Right renal pelvis (tissue), 4 donors: Measurements from ENCODE around the gene ARFGAP3. TPM values are rescaled to one million over a fixed set of nuclear protein-coding genes. Genes with fewer than 3 reads are reported as not detected.

Experiments
- DNase-seq, 4 donors: peaks; one replicate each; pipeline ENCODE4 v3.0.0-alpha.2; 2013; ENCODE audit warnings: low read depth in 4 of 4, low spot score in 3 of 4, missing footprints in 1 of 4
- polyA plus RNA-seq, 4 donors: library from polyadenylated mRNA; unstranded; fragments of 120-200 nt; gene quantifications; one replicate each; pipeline ENCODE4 v1.2.1, GENCODE V29; 2013; ENCODE audit not compliant: insufficient read length in 4 of 4

The ARFGAP3 gene
- polyA plus RNA-seq, 4 donors = 45.5 to 57.4 (median 49.4) TPM

DNA sequence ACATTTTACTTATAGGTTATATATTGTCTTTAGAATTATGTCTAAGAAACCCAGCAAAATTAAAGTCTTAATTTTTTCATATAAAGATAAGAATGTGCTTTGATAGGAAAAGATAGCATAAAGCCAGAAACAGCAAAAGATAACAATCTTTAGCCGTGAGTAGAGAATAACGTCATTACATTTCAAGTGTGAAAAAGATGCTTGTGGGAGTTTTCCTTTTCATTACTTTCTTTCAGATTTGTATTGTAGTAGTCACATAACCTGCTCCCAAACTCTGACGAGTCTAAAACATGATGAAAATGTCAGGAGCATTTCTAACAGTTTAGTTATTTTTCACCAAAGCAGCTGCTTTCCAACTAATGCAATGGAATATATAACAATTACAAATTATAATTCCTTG is 31.3 kb downstream of the ARFGAP3 start:
- no peak for DNase-seq

DNA sequence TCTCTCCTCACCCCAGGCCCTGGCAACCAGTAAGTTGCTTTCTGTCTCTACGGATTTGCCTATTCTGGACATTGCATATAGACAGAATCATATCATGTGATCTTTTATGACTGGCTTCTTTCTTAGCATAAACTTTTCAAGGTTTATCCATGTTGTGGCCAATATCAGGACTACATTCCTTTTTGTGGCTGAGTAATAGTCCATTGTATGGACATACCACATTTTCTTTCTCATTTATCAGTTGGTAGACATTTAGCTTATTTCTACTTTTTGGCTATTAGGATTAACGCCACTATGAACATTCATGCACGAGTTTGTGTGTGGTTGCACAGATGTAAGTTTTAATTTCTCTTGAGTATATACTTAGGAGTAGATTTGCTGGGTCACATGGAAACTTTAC is 35.7 kb downstream of the ARFGAP3 start:
- DNase-seq = no peak

GRCh38 chr22:42820045-42820763 is 36.9 kb downstream of the ARFGAP3 start:
- DNase-seq = peak; percentile 32 to 62 (median 45)

DNA sequence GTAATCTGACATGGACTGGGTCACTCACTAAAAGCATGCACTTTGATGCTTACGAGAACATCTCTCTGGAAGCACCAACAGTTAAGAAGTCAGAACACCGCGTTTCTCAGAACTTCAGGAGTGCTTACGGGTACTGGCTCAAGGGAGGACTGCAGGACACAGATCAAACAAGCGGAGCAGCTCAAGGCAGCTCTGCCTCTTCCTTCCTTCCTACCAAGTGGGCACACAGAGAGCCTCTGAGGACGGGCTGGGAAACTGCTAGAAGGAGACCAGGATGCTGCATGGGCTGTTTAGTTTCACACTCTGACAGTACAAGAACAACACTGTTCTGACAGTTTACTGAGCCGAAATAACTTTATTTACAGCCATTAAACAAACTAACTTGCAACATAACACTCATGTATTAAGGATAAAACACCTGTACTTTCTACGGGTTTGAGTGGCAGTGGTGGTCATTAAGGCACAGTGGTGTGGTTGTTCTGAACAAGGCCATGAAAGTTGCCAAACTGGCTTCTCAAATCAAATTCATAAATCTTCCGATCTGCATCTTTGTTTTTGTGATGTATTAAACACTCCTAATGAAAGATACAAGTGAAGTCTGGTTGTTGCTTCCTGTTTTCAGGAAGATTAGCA is 37.5 kb downstream of the ARFGAP3 start:
- no peak for DNase-seq

DNA sequence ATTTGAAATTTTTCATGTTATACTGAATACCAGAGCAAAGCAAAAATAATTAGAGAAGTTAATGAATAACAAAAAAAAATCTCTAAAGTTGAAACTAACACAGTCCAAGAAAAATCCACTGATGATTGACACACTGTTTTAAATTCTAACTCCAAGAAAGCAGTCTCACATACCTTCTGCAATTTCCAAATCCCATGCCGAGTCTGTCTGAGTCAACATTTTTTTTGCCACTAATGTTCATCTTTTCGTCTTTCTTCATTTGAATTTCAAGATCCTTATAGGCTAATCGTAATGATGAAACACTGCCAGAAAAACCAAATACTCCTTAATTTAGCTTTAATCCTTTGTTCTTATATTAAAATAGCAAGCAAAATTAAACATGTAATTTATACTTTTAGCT is 39.5 kb downstream of the ARFGAP3 start:
- no peak for DNase-seq

DNA sequence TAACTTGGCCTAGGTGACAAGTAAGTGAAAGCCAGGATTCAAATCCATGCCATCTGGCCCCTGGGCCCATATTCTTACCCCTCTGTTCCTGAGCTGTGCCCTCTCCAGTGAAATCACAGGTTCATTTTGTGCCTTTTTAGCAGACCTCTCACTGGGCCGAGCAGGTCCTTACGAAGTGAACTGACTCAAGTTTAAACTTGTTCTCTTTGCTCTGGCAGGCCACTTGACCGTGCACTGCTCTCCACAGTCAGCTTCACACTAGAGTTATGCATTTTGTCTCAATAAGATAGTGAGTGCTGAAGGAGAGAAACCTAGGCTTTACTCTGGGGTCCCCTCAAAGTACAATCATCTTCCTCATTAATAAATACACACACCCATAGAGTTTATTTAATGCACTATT is 40.7 kb downstream of the ARFGAP3 start:
- DNase-seq = no peak

DNA sequence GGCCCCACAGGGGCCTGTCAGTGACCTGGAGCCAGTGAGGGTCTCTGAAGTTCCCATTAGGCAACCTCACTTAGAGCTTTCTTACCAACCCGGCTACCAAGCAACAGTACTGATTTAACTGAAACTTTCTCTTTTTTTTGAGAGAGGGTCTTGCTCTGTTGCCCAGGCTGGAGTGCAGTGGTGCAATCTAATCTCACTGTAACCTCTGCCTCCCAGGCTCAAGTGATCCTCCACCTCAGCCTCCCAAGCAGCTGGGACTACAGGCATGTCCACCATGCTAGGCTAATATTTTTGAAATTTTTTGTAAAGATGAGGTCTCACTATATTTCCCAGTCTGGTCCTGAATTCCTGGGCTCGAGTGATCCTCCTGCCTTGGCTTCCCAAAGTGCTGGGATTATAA is 42.5 kb downstream of the ARFGAP3 start:
- no peak for DNase-seq

DNA sequence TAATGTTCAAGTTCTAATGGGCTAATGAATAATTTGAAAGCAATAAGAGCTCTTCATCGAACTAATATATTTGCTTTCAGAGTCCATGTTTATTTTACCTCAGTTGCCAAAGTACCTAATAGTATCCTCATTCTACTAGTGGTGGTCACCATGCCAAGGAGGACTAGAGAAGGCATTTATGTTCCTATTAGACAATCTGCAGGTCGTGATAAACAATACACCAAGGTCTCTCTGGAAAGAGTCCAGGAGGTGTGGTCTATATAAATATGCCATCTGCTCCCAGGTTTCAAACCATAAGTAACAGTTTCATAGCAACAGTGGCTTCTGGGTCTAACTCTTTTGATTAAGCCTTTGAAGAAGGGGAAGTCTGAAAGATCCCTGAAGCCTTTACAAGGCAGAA is 42.9 kb downstream of the ARFGAP3 start:
- no peak for DNase-seq

- DNase-seq = no peak
These were observed 43.6 kb downstream of the ARFGAP3 start for GRCh38 chr22:42813501-42813900.

DNA sequence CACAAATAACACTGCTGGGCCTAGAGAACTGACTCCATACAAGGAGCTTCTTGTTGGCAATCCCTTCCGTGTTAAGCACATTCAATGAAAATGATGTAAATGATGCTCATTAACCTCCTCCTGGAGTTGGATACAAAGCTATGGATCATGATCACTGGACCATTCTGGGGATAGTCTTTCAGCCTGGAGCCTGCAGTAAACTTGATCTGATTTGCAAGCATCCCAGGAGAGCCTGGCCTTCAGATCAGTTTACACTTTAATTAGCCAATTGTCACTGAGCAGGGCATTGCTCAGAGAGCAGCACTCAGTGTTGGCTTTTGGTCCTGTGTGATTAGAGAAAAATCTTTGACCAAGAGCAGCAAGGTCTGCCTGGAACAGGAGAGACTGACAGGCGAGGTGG is 45.6 kb downstream of the ARFGAP3 start:
- DNase-seq = no peak

DNA sequence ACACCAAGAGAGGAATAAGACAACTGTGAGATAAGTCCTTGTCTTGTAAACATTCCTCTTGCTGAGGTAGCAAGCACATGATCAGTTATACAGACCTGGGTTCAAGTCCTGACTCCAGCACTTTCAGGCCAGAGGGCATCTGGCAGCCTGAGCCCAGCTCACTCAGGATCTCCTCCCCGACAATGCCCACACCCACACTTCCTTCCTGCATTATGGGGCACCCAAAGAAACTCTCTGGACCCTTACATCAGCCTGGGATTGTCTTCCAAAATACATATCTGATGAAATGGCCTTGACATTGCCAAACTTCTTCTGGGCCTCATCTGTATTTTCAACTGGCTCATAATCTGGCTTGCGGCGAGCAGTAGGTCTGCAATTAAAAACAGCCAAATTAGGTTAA is 48.6 kb downstream of the ARFGAP3 start:
- DNase-seq = no peak

- DNase-seq = no peak
These were observed 49.9 kb downstream of the ARFGAP3 start for GRCh38 chr22:42807185-42807584.

GRCh38 chr22:42805998-42806830 is 50.9 kb downstream of the ARFGAP3 start:
- no peak for DNase-seq

DNA sequence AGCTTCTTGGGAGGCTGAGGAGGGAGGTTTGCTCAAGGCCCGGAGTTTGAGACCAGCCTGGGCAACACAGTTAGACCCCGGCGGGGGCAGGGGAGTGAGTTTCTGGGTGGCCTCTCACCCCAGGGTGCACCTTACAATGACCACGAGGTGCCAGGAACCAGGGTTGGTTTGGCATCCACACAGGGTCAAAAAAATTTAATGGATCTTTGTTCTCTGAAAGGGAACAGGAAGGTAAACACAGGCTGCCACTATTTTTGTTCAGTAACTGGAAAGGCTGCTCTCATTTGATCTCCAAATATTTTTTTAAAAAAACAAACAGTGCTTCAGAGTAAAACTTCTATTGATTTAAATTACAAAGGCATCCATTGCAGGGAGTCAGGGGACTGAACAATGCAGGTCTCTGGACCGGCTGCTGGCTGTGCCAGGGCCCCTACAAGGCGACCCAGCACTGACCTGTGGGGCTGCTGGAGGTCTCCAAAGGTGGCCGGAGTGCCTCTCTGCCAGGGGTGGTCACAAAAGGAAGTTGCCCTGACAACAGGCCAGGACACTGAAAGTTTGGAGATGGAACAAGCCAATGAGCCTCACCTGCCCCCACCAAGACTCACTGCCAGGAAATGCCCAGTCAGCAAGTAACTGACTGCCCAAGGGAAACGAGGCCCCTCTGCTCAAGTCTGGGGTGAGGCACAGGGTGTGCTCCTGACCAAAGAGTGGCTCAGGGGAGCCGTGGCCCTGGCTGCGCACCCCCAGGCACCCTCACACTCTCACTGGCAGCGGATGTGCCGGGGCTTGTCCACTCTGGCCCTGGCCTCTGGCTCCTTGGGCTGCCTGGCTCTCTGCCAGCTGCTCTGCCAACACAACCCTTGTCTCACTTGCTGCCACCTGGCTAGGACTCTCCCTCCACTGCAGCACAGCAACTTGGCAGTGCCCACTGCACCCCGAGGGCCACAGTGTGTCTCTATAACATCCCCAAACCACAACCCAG is 51.8 kb downstream of the ARFGAP3 start:
- DNase-seq = no peak

GRCh38 chr22:42803389-42803788 is 53.7 kb downstream of the ARFGAP3 start:
- no peak for DNase-seq

DNA sequence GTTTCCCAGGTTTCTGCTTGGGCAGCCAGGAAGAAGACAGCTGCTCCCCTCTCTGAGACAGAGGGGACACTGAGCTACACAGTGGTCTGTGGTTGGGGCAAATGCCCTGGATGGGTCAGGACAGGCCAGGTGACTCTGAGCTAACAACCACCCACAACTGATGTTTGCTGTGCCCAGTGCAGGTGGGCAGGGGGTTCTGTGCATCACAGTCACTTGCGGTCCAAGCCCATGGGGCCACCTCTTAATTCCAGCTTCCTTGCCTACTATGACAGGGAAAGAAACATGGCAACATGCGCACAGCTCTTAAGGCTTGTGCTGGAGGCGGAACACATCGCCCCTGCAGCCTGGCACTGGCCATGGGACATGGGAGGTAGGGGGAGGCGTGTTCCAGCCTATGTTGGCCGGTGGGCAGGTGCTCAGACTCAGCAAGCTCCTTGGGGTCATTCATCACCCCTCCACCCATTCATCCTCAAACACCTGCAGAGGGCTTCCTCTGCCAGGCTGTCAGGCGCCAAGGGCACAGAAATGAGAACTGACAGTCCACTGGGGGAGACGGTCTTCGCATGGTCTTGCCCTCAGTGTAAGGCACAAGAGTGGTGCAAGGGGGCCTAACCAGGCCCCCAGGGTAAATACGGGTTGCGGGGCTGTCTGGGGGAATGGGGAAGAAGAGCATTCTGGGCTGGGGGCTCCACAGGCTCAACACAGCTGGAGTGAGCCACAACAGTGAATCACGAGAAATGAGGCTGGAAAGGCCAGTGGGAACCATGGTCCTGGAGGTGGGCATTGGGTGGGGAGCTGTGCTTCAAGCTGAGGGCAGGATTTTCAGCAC is 55.6 kb downstream of the ARFGAP3 start:
- no peak for DNase-seq

GRCh38 chr22:42800451-42801251 is 56.4 kb downstream of the ARFGAP3 start:
- no peak for DNase-seq

- no peak for DNase-seq
These were observed 57.3 kb downstream of the ARFGAP3 start for GRCh38 chr22:42799461-42800405.
